NCI-H187 treated with DMSO at 0.1 percent for 48 hours (cell line): ENCODE measurements around the gene OSBPL2.

Source experiments
- DNase-seq: peaks from one replicate; lab custom pipeline; 2025; lab: John Stamatoyannopoulos, UW

OSBPL2 gene

DNA sequence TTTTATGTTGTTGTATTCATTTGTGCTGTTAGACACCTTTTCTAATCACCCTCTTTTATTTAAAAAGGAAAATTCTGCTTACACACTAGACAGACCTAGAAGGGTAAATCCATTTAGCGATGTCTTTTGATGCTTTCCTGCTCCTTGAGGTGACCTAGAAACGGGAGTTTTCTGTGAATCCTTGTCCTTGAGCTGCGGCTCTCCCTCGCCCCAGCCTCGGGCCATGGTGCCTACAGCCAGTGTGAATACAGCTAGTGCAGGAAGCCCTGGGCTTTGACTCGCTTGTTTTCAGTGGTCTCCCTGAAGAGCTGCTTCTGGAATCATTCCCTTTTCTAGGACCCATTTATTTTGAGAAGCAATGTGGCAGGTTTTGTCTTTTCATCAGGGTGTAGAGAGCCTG, 46.8 kb downstream of the OSBPL2 start:
- DNase-seq, result no peak

DNA sequence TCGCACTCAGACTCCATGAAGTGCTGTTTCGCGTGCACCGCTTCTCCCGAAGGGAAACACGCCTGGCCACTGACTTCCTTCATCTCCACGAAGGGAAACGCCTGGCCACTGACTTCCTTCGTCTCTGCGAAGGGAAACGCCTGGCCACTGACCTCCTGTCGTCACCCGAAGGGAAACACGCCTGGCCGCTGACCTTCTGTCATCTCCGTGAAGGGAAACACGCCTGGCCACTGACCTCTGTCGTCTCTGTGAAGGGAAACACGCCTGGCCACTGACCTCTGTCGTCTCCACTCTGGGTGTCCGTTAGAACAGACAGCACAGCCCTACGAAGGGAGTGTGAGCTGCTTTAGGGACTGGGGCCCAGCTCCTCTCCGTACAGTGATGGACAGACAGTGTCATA, 47.4 kb downstream of the OSBPL2 start:
- no peak for DNase-seq

DNA sequence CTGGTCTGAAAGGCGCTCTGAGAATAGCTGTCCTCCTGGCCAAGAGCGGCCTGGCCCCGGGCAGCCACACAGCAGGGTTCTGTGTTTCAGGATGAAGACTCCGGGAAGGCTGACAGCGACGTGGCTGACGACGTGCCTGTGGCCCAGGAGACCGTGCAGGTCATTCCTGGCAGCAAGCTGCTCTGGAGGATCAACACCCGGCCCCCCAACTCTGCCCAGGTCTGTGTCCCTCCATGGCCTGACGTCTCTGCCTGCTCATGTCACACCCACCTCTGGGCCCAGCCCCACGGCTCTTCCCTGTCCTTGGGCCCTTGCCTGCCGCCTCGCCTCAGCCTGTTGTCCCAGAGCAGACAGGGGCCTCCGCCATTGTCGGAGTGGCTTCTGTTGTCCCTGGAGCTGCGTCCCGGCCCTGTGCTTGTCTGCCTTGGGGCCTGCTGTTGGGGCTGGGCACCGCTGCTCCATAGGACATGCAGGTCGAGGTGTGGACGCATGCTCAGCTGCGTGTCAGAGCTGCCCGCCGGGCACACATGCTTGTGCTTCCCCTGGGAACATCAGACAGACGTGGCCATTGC, 48.3 kb downstream of the OSBPL2 start:
- DNase-seq, result no peak

DNA sequence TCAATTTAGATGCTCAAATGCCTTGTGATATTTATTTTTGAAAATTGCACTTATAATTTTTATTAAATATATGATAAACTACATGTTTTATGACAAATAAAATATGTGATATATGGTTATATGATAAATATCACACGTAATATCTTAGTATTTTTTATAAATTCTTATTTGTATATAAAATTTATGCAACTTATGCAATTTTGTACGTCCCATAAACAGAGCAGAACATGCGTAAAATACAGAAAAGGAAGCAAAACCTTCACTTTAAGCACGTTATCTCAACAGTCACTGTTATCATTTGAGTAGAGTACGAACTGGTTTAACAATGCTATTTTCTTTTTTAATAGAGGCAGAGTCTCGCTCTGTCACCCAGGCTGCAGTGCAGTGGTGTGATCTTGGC, 48.8 kb downstream of the OSBPL2 start:
- DNase-seq, result no peak

DNA sequence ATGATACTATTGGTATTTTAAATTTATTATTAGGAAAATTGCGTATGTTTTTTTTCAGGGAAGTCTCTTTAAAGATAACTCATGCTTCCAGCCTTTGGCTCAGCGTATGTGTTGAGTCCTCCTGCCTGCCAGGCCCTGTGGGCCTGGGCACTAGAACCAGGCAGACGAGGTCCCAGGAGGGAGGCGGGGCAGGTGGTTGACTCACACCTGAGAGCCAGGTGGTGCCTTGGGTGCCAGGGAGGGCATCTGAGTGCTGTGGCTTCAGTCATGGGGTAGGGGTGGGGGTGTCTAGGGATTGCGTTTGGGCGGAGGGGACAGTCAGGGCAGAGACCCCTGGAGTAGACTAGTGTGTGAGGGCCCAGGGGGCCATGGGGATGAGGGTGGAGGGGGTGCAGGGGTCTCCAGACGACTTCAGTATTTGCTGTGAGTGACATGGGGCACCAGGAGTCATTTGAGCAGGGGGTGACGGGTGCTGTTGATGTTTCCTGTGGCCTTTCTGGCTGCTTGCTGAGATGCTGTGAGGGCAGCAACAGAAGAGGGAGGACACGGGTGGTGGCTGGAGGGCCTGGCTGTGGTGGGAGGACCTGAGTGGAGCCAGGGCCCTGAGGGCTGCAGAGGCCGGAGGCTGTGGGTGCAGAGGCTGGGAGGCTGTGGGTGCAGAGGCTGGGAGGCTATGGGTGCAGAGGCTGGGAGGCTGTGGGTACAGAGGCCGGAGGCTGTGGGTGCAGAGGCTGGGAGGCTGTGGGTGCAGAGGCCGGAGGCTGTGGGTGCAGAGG, 49.6 kb downstream of the OSBPL2 start:
- DNase-seq, result no peak

DNA sequence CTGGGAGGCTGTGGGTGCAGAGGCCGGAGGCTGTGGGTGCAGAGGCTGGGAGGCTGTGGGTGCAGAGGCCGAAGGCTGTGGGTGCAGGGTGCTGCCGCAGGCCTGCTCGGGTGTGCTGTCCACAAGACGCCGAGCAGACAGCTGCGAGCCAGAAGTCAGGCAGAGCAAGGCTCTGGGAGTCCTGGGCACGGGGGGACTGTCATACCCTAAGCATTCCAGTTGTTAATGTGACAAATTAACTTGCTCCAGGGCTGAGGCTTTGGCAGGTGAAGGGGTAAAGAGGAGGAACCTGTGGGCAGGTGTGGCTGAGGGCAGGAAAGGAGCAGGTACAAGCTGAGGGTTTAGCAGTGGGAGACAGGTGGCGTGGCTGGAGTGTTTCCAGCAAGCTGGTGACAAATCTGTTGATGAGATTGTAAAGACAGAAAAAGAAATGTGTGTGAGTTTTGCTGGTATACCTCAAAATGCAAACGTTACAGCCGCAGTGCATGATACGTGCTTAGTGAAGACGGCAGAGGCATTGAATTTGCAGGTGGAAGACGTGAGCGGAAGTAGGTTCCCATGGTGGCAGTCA, 50.3 kb downstream of the OSBPL2 start:
- peak; percentile 30 for DNase-seq

DNA sequence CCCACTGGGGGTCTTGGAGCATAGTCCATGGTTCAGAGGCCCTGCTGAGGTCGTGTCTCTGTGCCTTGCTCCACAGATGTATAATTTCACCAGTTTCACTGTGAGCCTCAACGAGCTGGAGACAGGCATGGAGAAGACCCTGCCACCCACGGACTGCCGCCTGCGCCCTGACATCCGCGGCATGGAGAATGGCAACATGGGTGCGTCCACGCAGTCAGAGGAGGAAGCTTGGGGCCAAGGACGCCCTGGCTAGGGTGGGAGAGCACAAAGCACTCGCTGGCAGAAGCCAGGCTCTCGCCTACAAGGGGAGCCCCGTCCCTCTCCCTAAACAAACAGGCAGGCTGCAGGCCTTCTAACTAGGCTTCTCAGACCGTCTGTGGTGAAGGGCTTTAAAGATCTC, 50.8 kb downstream of the OSBPL2 start:
- DNase-seq, result no peak

DNA sequence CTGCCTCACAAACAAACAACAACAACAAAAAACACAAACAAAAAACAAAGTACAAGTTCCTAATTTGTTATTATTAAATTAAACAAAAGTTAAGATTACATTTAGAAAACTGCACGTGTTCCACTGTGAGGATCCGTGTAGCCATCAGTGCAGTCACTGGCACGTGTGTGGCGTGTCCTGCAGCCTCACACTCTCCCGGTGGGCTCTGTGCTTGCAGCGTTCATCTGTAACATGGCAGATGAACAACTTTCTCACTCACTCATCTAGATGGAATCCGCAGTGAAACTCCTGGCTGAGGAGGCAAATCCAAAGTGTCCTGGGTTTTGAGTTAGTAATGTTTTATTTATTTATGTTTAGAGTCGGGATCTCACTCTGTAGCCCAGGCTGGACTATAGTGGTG, 51.6 kb downstream of the OSBPL2 start:
- no peak for DNase-seq

DNA sequence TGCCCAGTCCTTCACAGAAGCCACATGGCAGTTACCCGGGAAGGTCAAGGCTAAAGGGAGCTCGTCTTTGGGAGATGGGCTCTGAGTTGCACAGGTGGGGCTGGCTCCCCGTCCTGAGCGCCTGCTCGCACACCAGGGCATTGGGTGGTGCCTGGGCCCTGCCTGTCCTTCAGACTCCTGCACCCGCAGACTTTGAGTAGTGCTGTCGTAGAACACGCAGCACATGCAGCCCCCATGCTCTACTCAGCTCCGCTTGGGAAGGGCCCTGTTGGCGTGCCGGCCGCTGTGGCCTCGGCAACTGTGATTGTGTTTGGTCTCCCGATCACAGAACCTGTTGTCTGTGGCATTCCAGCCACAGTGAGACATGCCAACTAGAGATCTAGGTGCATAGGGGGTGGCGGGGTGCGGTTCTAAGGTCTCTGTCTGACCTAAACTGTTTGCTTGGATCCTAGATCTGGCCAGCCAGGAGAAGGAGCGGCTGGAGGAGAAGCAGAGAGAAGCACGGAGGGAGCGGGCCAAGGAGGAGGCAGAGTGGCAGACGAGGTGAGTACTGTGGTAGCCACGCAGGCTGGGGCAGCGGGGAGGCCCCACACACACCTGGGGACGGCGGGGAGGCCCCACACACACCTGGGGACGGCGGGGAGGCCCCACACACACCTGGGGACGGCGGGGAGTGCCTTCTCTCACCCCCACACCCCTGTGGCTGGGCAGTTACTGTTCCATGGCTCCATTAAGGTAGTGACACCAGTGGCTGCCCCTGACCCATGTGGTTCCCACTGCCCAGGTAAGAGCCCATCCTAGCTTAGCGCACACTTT, 53.1 kb downstream of the OSBPL2 start:
- no peak for DNase-seq

DNA sequence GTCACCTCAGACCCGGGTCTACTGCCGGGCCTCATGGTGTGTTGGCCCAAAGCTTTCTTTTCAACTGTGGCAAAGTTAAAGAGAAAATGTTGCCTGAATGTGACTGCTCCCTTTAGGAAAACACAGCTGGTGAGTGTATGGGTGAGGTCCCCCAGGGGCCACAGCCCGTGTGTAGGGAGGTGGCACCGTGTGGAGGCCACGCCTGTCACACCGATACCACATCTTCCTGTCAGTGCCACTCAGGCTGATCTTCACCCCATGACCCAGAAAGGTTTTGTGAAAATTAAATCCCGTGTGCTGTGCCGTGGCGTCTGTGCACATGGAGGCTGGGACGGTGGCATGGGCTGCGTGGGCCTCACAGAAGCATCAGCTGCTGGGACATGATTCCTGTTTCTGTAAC, 53.8 kb downstream of the OSBPL2 start:
- DNase-seq, result no peak

DNA sequence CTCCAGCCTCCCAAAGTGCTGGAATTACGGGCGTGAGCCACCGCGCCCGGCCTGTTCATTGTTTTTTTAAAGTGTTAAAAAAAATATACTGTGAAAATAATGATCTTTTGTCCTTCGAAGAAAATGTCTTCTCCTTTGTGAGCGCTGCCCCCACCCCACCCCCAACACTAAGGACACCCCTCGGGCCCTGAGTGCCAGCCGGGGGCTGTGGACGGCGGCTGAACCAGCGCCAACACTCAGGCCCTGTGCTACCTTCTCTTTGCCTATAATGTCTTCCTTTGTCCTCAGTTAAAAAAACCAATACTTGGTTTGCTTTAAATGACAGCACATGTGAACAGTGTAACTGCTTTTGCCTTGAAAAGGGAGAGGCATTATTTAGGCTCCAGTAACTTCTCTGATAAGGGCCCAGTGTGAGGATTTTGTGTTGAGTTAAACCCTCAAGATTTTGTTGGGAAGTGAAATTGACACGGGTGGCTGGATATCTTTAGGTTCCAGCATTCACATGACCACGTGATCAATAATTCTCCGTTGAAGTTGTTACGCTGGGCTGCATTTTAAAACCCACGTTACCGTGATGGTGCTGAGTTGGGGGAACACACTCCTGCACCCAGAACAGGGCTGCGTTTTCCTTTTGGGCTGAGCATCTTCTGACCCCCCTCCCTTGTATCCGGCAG, 54.9 kb downstream of the OSBPL2 start:
- no peak for DNase-seq

DNA sequence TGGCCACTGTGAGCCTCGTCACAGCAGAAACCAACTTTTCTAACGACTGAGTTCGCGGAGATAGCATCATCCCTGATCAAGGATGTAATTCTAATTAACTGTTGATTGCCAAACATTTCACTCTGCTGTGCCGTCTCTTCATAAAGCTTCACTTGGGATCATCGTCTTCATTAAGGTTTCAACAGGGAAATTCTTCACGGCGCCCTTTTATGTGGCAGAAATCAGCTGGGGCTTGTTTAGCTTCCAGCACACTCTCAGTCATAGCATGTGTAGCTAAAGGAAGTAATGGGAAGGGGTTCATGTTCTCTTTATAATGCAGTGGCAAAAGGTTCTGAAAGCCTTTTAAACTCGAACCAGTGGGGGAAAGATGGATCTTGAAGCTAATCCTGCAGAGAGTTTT, 55.6 kb downstream of the OSBPL2 start:
- DNase-seq, result no peak

DNA sequence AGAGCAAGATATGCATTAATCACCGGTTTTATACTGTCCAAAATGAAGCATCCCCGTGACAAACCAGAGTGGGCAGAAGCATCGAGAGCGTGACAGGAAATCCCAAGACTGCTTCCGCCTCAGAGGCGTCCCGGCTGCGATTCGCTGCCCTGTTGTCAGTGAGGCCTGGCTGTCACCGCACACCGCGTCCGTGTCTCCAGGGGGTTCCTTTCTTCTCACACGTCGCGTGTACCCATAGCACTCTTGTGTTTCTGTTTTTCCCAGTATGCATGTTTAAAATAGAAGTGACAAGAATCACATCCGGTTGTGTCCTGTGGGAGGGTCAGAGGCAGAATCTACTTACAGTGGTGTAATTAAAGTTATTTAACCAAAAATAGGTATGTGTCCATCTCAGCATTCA, 56.2 kb downstream of the OSBPL2 start:
- no peak for DNase-seq

DNA sequence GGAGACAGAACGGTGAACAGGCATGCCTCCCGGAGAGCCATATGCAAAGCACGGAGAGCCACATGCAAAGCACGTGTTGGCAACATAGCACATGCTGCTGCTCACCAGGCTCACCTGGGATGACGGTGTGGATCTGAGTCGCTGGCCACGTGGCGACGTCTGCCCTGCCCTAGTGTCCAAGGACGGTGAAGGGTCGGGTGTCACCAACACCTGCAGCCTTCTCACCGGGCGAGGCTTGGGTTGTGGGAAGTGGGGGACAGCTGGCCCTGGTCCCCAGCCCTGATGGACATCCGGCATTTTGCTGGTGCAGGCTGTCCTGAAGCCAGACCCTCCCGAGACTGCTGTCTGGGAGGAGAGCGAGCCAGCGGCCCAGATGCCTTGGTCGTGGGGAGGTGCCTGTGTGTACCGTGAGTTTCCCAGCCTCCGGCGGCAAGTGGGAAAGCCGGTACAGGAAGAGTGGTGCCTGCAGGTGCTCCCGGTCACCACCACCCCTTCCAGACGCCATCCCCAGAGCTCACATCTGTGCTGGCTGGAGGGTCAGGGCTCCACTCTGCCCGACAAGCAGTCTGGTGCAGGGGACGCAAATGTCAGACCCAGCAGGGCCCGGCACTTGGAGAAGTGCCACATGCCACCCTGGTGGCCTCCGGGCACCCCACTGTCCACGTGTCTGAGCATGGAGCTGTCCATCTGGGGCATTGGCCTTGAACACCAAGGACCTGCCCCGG, 58.6 kb downstream of the OSBPL2 start:
- DNase-seq, result no peak

DNA sequence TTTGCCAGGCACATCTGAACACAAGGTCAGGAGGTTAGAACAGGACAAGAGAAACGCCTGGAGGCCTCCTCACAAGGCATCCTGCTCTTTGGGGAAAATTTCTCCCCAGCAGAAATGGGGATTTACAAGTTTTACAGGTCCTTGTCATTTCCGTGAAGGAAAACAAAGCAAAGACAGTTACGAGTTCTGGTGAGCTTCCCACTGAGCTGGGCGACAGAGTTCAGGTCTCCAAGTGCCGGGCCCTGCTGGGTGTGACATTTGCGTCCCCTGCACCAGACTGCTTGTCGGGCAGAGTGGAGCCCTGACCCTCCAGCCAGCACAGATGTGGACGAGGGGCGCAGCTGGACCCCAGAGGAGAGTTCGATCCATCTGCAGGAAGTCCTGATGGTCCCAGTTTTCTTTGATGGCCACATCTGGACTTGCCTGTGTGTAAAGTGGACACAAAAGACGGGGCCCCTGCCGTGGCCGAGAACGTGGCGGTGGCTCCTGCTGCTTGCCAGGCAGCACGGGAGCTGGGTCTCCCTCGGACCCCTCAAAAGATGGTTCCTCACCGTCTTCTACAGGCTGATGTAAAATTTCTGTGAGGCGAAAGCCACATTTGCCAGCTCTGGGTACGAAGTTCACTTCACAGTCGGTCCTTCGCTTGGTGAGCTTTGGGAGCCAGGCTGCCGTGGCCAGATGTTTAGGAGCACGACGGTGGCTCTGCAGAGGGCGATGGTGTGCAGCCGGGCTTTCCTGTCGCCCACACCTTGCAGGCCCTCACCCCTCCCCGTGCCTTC, 59.3 kb downstream of the OSBPL2 start:
- no peak for DNase-seq

DNA sequence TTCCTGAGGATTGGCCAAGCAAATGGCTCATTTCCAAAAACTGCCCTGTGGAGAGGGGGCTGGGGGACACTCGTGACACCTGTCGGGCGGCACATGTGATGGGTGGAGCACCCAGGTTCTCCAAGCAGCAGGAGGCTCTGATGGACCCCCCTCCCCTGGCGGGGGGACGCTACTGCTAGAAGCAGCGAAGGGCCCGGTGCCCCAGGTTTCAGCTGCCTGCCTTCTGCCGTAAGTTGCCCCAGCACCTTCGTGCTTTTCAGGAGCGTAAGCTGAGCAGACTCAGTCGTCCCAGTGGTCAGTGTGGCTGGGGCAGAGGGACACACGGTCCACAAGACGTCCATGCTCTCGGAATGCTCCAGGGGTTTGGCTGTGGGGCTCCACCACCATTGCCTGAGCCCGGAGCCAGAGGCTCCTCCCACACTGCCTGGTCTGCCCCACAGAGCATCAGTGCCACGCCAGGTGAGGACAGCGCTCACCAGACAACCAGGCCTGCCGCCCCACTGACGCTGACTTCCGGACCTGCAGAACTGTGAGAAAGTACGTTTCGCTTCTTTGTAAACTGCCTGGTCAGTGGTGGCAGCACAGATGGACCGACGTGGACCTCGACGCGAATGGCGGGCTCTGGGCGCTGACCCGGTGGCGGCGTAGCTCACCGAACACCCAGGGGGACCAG, 60.4 kb downstream of the OSBPL2 start:
- no peak for DNase-seq

DNA sequence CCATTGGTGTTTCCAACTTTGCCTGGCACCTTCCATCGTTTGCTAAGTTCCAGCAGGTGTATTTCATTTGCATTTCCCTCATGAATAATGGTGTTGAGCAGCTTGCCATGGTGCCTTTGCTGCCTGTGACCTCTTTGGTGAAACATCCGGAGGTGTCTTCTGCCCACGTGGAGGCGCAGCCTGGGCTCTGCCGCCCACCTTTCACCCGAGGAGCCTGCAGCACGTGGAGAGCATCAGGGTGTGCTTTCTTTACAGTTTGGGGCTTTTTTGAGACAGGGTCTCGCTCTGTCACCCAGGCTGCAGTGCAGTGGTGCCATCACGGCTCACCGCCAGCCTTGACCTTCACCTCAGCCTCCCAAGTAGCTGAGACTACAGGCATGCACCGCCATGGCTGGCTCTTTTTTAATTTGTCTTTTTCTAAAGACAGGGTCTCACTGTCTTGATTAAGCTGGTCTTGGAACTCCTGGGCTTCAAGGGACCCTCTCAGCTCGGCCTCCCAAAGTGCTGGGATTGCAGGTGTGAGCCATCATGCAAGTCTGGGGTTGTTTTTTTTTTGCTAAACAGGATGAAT, 61.4 kb downstream of the OSBPL2 start:
- DNase-seq, result no peak

DNA sequence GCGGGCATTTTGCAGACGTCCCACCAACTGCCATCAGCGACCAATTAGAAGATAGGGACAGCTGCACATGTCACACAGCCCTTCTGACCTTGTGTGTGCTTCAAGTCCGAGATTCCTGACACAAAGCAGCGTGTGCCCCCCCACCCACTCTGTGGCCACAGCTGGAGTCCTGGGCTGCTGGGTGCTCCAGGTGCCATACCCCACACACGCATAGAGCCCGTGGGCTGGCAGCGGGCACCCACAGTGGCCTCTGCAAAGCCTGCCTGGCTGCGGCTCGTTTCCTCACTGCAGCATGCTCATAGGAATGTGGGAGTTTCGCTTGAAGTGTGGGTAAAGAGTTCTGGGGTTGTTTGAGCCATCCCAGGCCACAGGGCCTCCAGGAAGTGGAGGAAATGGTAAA, 62.0 kb downstream of the OSBPL2 start:
- DNase-seq, result no peak

DNA sequence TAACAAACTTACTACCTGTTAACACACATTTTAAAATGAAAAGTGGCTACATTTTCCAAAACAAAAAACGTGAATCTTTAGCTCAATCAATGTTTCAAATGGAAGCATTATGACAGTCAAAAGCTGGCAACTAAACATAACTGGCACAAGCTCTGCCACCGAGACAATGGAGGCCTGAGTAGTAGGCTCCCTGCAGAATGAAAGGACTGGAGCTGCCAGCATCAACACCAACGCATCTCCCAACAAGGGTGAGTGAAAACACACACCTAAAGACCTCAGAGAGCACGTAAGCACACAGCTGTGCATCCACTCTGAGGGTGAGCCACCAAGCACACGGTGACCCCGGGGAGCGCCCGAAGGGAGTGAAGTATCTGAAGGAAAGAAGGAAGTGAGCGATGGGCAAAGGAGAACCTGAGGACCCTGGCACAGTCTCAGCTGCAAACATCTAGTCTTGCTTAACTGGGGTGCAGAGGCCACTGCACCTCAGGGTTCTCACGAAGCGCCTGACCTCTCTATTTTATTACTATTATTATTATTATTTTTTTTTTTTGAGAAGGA, 62.9 kb downstream of the OSBPL2 start:
- DNase-seq, result no peak
